Mucosa of rectum (tissue), 2 donors: ENCODE data around the gene ABCB6.
A peak's percentile ranks its signal among the peaks of the same experiment; 100 is the strongest.
"Not testable (repeated sequence)": the region's sequence is repeated elsewhere in the genome, so short reads cannot be mapped to it uniquely, and the experiment has no call there.

Experiments used
- H3K27ac ChIP-seq, 2 donors: one replicate each; pipeline ENCODE4 v1.7.0; 2013; ENCODE audit warnings: inconsistent platforms in 2 of 2, low read depth in 2 of 2, low read length in 2 of 2
- H3K27me3 ChIP-seq, 2 donors: one replicate each; pipeline ENCODE4 v1.7.0; 2013; ENCODE audit warnings: low read length in 2 of 2; ENCODE audit not compliant: control insufficient read depth in 2 of 2, insufficient read depth in 2 of 2
- H3K36me3 ChIP-seq, 2 donors: one replicate each; pipeline ENCODE4 v1.7.0; 2013; ENCODE audit warnings: low read length in 2 of 2; ENCODE audit not compliant: control insufficient read depth in 2 of 2, insufficient read depth in 2 of 2
- H3K4me1 ChIP-seq, 2 donors: one replicate each; pipeline ENCODE4 v1.7.0; 2013; ENCODE audit warnings: low read length in 2 of 2, mild to moderate bottlenecking in 1 of 2; ENCODE audit not compliant: control insufficient read depth in 2 of 2, insufficient read depth in 2 of 2
- H3K4me3 ChIP-seq, 2 donors: one replicate each; pipeline ENCODE4 v1.7.0; 2013; ENCODE audit warnings: low read length in 2 of 2
- H3K9ac ChIP-seq, 2 donors: one replicate each; pipeline ENCODE4 v1.7.0; 2013; ENCODE audit warnings: low read length in 2 of 2, low read depth in 1 of 2, mild to moderate bottlenecking in 1 of 2
- H3K9me3 ChIP-seq, 2 donors: one replicate each; pipeline ENCODE4 v1.7.0; 2013; ENCODE audit warnings: low read length in 2 of 2; ENCODE audit not compliant: control insufficient read depth in 2 of 2
- donor health status: healthy.
- donor health status: Normal muscosa, but diverticular disease.

The ABCB6 gene

DNA sequence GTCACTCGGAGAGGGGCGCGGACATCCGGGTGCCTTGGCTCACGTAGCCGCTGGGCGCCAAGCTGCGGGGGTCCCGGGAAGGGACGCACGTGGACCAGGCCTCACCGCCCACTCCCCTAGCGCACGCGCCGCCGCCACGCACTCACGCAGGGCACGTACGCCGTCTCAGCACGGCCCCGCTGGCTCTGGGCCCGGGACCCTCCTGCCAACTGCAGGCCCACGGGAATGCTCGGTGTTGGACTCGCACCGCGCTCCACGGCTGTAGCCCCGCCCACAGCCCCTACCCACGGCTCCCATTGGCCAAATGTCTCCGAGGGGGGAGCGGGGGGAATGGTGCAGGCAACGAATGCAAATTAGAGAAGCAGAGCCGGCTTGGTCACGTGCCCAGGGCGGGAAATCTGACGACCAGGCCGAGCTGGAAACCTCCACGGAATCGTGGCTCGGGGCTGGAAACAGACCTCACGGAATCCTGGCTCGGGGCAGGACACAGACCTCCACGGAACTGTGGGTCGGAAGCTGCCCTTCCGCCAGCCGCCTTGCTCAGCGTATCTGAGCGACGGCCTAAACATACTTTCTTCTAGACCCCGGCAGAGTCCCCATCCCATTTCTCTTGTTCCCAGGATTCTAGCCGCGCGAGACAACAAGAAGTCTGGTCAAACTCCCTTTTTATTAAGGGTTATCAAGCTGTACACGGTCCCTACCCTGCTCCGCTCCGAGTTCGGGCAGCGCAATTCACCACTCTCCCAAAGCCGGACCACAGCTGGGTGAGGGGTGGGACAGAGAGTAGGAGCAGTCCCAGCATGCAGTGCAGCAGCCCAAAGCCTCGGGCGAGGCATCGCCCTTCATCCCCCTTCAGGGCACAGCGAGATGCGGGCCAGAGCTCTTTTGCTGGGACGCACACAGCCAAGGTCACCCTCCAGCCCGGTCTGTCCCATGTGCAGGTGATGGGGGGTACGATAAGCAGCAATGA, at the start of gene ABCB6:
ABCB6 (minus strand) TSS at position 227 of the 970 bp plus-strand sequence. CDS start 285 bp downstream, outside the sequence.
- Histone ChIP-seq H3K36me3 (peaks cover 39 to 44% of the 10 kb centered on the region in 2 donors), H3K27me3 (no peaks in the 10 kb centered on the region), H3K4me3 (peak within 1 kb of the TSS; percentile 71 to 74), H3K9ac (peak within 1 kb of the TSS; percentile 56 to 68), H3K9me3 (no peaks in the 10 kb centered on the region), H3K4me1 (peaks cover 25 to 27% of the 10 kb centered on the region in 2 donors), H3K27ac (peak within 1 kb of the TSS; percentile 87 to 90)

DNA sequence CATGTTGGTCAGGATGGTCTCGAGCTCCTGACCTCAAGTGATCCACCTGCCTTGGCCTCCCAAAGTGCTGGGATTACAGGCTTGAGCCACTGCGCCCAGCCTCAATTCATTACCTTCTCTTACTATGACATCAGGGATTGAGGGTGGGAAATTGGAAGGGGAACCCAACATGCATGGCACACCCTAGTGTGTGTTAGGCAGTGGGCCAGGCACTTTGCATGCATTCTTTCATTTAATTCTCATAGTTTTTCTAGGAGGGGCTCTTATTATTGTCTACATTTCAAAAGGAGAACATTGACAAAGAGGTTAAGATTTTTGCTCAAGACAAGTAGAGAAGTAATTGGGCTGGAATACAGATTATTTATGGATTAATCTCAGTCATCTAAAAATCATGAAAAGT, 49.5 kb upstream of the ABCB6 start:
- Histone ChIP-seq H3K27me3 (no peaks in the 10 kb centered on the region), H3K9me3 (no peaks in the 10 kb centered on the region), H3K9ac (no peak overlapping the region), H3K36me3 (no peaks in the 10 kb centered on the region), H3K4me3 (no peak overlapping the region), H3K4me1 (peaks cover 0 to 3% of the 10 kb centered on the region in 2 donors), H3K27ac (no peak overlapping the region)

DNA sequence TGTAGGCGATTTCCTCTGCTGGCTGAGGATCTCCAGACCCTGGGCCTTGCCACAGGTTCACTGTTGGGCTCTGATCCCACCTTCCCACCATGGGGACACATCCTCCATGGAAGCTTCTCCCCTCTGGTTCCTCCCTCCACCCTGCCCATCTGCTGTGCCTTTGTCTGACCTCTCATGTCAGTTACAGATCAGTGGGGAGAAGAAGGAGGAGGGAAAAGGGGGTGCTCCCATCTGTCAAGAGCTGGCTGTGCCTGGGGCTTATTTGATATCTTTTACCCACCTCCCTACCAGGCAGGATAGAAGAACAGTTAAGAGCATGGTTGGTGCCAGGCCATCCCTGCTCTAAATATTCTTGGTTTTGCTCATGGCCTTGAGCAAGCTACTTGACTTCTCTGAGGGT, 48.1 kb upstream of the ABCB6 start:
- Histone ChIP-seq H3K4me3 (no peak overlapping the region), H3K9ac (no peak overlapping the region), H3K27ac (no peak overlapping the region), H3K9me3 (no peaks in the 10 kb centered on the region), H3K27me3 (no peaks in the 10 kb centered on the region), H3K4me1 (peaks cover 0 to 3% of the 10 kb centered on the region in 2 donors), H3K36me3 (no peaks in the 10 kb centered on the region)

DNA sequence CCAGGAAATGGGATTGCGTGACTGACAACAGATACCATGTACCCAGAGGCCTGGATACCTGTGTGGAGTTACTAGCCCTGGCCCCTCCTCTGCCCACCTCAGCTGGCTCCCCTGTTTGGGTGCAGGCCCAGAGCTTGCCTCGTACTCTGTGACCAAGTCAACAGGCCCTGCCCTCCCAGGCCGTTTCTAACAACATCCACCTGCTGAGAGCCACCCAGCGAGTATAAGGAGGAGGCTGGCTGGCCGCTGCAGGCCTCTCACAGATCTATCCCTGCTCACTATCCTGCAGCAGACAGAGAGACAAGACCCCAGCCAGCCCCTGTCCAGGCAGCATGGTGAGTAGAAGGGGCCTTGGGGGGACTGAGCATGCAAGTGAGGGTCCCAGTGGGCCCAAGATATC, 47.5 kb upstream of the ABCB6 start:
- Histone ChIP-seq H3K4me1 (peaks cover 0 to 3% of the 10 kb centered on the region in 2 donors), H3K9ac (no peak overlapping the region), H3K4me3 (no peak overlapping the region), H3K27ac (no peak overlapping the region), H3K9me3 (no peaks in the 10 kb centered on the region), H3K36me3 (no peaks in the 10 kb centered on the region), H3K27me3 (no peaks in the 10 kb centered on the region)

DNA sequence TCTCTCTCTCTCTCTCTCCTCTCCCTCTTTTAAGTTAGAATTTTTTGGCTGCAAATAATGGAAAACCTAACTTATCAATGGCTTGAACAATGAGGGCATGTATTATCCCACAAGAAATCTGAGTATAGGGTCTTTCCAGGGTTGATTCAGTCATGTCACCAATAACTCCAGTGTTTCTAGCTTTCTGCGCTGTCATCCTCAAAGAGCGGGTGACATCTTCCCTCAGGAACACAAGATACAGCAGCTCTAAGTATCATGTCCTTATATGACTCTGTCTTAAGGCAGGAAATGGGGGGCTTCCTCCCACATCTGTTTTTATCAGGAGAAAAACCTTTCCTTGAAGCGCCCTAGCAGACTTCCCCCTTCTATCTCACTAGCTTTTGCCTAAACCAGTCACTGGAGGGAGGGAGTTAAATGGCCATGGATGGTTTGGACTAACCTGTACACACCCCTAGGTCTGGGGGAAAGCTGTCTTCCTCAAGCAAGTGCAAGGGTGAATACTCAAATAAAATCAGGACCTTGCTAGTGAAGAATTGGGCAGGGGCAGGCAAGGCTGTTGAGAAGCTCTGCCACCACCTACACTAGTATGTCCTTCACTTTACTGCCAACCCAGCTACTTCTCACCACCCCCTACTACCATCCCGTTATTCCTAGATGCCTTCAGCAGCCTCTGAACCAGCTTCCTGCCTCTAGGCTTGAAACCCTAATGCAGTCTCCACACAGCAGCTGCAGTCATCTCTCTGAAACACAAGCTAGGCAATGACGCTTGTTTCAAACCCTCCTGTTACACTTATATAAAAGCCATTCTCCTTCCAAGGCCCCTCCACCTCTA, 42.5 kb upstream of the ABCB6 start:
- H3K9ac ChIP-seq = no peak overlapping the region

DNA sequence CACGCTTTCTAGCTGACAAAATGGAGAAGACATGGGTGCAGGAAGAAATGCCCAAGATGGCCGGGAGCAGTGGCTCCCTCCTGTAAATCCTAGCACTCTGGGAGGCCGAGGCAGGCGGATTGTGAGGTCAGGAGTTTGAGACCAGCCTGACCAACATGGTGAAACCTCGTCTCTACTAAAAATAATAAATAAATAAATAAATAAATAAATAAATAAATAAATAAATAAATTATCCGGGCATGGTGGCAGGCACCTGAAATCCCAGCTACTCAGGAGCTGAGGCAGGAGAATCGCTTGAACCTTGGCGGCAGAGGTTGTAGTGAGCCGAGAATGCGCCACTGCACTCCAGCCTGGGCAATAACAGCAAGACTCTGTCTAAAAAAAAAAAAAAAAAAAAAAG, 40.2 kb upstream of the ABCB6 start:
- H3K27me3 ChIP-seq, H3K4me1 ChIP-seq, H3K36me3 ChIP-seq: not testable (repeated sequence)

More for the DNA sequence above, 42.5 kb upstream of the ABCB6 start:
- Histone ChIP-seq H3K36me3 (no peaks in the 10 kb centered on the region), H3K4me1 (no peaks in the 10 kb centered on the region), H3K9me3 (no peaks in the 10 kb centered on the region), H3K27ac (no peak overlapping the region), H3K27me3 (peaks cover 0 to 2% of the 10 kb centered on the region in 2 donors), H3K4me3 (no peak overlapping the region)

DNA sequence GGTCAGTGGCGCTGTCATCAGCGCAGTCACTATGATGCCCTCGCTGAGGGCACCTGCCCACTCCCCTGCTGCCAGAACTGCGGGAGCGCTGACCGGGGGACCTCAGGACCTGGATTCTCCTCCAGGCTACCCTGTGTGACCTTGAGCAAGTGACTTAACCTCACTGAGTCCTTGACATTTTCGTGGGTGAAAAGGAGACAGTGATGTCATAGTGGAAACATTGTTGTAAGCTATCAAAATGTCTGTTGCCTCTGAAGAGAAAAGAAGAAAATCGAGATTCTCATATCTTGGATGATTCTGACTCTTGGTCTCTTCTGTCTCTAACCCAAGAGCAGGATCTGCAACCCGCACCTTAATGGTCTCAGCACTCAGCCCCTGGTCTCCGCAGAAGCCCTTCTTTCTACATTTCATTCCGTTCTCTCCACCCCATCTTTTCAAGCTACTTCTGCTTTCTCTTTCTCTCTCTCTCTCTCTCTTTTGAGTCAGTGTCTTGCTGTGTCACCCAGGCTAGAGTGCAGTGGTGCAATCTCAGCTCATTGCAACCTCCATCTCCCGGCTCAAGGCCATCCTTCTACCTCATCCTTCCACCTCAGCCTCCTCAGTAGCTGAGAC, 35.9 kb upstream of the ABCB6 start:
- no peaks in the 10 kb centered on the region for H3K9me3 ChIP-seq
- H3K9ac ChIP-seq = peak overlapping the region; percentile 82 to 86

More for the DNA sequence above, 40.2 kb upstream of the ABCB6 start:
- not testable (repeated sequence) for H3K27ac ChIP-seq, H3K4me3 ChIP-seq, H3K9ac ChIP-seq, H3K9me3 ChIP-seq

DNA sequence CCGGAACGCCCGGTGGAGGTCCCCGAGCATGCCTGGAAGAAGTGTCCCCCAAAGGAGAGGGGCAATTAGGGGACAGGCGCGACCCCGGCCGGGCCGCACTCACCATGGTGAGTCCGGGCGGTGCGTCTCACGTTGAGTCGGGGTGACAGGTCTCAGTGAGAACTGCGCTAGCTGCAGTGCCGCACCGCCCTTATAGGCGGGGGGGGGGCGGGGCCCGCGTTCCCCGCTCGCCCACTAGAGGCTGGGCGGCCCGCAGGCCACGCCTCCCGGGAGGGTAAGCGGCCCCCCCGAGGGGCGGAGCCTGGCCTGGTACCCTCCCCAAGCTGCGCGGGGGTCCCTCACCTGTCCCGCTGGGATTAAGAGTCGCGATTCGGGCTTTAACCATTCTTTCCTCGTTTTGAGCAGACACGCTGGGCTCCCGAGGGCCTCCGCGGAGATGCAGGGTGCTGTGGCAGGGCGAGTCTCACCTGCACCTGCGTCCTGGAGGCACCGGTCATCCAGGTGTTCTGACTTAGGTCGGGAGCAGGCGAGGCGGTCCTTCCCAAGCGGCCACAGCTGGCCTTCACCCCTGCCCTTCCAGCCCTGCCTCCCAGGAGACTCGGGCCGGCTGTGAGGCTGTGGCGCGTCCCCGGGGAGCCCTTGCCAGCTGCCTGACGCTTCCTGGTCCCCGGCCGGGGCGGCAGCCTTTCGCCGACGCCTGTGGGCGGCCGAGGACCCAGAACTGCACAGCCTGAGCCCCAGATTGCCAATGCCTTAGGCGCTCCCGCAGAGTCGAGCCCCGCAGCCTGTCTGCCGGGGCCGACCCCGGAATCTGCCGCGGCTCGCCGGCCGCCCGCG, 35.2 kb upstream of the ABCB6 start, which contains the start of gene TUBA4A:
TUBA4A (minus strand) TSS at position 166 of the 837 bp plus-strand sequence; CDS start at position 106, 60 bp downstream.
- H3K36me3 ChIP-seq = peaks cover 10 to 14% of the 10 kb centered on the region in 2 donors
- H3K4me1 ChIP-seq = peaks cover 41 to 45% of the 10 kb centered on the region in 2 donors
- peak within 1 kb of the TSS; percentile 68 to 89 for H3K4me3 ChIP-seq
- H3K27me3 ChIP-seq = peaks cover 0 to 2% of the 10 kb centered on the region in 2 donors
- H3K9ac ChIP-seq = peak within 1 kb of the TSS; percentile 86 to 88
- no peaks in the 10 kb centered on the region for H3K9me3 ChIP-seq
- H3K27ac ChIP-seq = peak within 1 kb of the TSS; percentile 67 to 89

More for the DNA sequence above, 35.9 kb upstream of the ABCB6 start:
- H3K36me3 ChIP-seq = peaks cover 10 to 14% of the 10 kb centered on the region in 2 donors
- peak overlapping the region; percentile 67 to 89 for H3K27ac ChIP-seq
- H3K4me1 ChIP-seq = peaks cover 34 to 37% of the 10 kb centered on the region in 2 donors
- H3K27me3 ChIP-seq = peaks cover 0 to 2% of the 10 kb centered on the region in 2 donors
- H3K4me3 ChIP-seq = peak overlapping the region; percentile 68 to 89
